RPMI7951 (cell line): ENCODE measurements around the gene ZNHIT2. TPM values are rescaled to one million over a fixed set of nuclear protein-coding genes. Genes with fewer than 3 reads are reported as not detected.
"Not testable (repeated sequence)": the region's sequence is repeated elsewhere in the genome, so short reads cannot be mapped to it uniquely, and the experiment has no call there.

Source experiments
- DNase-seq: peaks from one replicate; pipeline ENCODE4 v3.0.0-alpha.2; 2012; ENCODE audit warnings: low read depth
- total RNA-seq: library from RNA; depleted of rRNA; stranded (reverse); fragments of >200 nt; shearing (Covaris generic); gene quantifications from 2 replicates; pipeline ENCODE4 v1.2.3, GENCODE V29; 2014

Gene ZNHIT2
- total RNA-seq, 1 experiment from 2014 or later: 7.6 TPM

- DNase-seq: no peak
These were observed 2.1 kb upstream of the ZNHIT2 start for GRCh38 chr11:65119670-65119995.

GRCh38 chr11:65118891-65119669 is 1.6 kb upstream of the ZNHIT2 start:
- DNase-seq: not testable (repeated sequence)

DNA sequence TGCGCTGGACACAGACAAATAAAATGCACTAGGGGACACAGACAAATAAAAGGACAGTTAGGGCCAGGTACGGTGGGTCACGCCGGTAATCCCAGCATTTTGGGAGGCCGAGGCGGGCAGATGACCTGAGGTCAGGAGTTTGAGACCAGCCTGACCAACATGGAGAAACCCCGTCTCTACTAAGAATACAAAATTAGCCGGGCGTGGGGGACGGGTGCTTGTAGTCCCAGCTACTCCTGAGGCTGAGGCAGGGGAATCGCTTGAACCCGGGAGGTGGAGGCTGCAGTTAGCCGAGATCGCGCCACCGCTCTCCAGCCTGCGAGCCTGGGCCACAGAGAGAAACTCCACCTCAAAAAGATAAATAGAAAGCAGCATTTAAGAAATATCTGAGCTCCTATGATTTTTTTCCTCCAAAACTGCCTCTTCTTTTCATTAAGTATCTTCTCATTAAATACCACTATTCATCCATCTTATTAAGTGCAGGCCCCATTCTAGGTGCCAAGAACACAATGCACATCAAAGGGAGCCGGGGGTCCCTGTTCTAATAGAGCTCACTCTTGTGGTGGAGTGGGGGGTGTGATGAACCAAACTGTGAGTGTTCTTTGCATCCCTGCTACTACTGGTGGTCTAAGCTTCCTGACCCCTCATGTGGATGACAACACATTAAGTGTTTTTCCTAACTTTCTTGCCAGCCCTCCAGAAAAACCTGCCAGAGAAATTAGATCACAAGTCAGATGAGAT is 766 bp upstream of the ZNHIT2 start:
- no peak for DNase-seq

GRCh38 chr11:65116370-65117205 is 913 bp downstream of the ZNHIT2 start:
- peak; percentile 47 for DNase-seq

- no peak for DNase-seq
These were observed 2.0 kb downstream of the ZNHIT2 start for GRCh38 chr11:65115361-65116082.

- DNase-seq: no peak
These were observed 2.8 kb downstream of the ZNHIT2 start for GRCh38 chr11:65114538-65115171.

GRCh38 chr11:65113839-65114238 is 3.7 kb downstream of the ZNHIT2 start:
- no peak for DNase-seq

DNA sequence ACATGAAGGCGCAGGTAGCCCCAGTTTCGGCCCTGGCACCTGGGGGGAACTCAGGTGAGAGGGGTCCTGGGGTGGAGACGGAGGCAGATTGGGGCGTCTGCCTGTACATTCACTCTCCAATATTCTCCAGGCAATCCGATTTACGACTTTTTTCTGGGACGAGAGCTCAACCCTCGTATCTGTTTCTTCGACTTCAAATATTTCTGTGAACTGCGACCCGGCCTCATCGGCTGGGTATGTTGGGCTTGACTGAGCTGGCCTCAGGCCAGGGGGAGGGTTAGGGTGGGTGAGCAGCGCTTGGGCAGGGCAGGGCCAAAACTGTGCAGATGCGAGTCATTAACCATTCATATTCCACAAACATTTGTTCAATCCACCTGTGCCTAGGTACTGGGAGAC is 4.1 kb downstream of the ZNHIT2 start:
- no peak for DNase-seq

GRCh38 chr11:65112546-65113360 is 4.7 kb downstream of the ZNHIT2 start:
- DNase-seq: no peak

DNA sequence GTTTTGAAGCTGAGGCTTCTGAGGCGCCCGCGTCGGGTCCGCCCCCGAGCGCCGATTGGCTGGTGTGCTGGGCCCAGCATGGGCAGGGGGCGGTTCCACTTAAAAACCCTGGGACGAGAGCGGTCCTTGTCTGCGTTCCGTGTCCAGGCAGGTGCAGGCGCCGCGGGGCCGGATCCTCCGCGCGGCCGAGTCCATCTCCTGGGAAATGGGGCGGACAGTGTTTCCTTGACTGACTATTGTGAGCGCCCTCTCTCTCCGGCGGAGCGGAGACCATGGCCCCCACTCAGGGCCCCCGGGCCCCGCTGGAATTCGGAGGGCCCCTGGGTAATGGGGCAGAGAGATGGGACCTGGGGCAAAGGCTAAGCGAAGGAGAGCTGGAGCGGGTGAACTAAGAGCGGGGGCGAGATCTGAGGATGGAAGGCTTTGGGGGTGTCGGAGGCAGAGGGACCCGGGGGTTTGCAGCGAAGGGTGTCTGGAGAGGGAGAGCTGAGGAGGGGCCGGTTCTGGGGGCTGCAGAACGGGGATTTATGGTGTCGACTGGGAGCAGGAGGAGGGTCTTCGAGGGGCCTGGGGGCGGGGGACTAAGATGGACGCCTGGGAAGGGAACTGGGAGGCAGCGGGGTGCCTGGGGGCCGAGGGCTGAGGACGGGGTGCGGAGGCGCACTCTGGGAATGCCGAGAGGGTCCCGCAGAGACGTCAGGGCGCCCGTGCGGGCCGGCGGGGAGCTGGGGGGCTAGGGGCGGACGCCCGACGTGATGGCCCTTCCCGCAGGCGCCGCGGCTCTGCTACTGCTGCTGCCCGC is 5.6 kb downstream of the ZNHIT2 start, which contains the start of gene TM7SF2:
TM7SF2 (plus strand) TSS at position 129 of the 802 bp plus-strand sequence; CDS start at position 273, 144 bp downstream.
- peak; percentile 88 for DNase-seq

DNA sequence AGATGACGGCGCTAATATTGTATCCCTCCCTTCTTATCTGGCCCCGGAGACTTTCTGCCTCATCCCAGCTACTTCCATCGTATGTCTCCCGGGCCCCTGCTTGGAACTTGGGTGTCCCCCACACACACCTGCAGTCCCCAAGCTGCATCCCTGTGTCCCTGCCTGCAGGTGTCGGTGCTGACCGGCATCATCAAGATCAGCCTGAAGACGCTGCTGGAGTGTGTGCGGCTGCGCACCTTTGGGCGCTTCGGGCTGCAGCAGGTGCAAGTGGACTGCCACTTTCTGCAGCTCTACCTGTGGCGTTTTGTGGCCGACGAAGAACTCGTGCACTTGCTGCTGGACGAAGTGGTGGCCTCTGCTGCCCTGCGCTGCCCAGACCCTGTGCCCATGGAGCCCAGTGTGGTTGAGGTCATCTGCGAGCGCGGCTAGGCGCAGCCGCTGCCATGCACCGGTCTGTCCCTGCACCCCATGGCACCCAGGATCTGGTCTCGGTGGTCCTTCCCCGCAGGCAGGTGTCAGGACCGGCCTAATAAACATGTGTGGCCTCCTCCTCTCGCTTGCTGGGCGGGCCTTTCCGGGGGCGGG is 6.2 kb downstream of the ZNHIT2 start:
- DNase-seq: no peak

DNA sequence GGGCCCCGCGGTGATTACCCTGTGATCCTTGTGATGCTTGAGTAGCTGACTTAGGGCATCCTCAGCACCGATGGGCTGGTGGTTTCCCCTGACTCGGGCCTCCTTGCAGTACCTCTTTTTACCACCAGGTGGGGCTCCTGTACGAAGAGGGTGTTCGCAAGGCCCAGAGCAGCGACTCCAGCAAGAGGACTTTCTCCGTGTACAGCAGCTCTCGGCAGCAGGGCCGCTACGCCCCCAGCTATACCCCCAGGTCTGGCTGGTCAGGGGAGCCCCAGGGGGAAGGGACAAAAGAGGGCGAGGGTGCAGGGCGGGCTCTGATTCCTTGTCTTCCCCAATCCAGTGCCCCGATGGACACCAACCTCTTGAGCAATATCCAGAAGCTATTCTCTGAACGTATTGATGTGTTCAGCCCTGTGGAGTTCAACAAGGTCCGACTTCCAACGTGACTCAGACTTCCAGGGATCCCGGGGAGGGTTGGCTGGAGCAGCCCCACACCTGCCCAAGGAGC is 7.1 kb downstream of the ZNHIT2 start:
- peak; percentile 68 for DNase-seq

- no peak for DNase-seq
These were observed 8.0 kb downstream of the ZNHIT2 start for GRCh38 chr11:65109231-65110198.

GRCh38 chr11:65108469-65109123 is 8.9 kb downstream of the ZNHIT2 start:
- DNase-seq: no peak

- DNase-seq: no peak
These were observed 9.6 kb downstream of the ZNHIT2 start for GRCh38 chr11:65107751-65108468.

GRCh38 chr11:65107078-65107477 is 10.4 kb downstream of the ZNHIT2 start:
- no peak for DNase-seq
